Fibroblast of pulmonary artery (primary cell): Measurements from ENCODE around the gene USP31.

ENCODE experiments used
- DNase-seq: peaks from one replicate; pipeline ENCODE4 v3.0.0-alpha.2; 2010; ENCODE audit warnings: low read depth
- H3K4me3 ChIP-seq: replicated peaks from 2 replicates; pipeline ENCODE4 v1.5.1; 2011; ENCODE audit warnings: low read depth, mild to moderate bottlenecking, control low read depth, low read length, moderate library complexity
- TF ChIP-seq, protein P1 (sequence below): IDR thresholded peaks from 2 replicates; pipeline ENCODE4 v1.5.1; 2011; ENCODE audit warnings: mild to moderate bottlenecking, control low read depth, low read length, inconsistent platforms; ENCODE audit errors: missing control alignments

USP31 gene

DNA sequence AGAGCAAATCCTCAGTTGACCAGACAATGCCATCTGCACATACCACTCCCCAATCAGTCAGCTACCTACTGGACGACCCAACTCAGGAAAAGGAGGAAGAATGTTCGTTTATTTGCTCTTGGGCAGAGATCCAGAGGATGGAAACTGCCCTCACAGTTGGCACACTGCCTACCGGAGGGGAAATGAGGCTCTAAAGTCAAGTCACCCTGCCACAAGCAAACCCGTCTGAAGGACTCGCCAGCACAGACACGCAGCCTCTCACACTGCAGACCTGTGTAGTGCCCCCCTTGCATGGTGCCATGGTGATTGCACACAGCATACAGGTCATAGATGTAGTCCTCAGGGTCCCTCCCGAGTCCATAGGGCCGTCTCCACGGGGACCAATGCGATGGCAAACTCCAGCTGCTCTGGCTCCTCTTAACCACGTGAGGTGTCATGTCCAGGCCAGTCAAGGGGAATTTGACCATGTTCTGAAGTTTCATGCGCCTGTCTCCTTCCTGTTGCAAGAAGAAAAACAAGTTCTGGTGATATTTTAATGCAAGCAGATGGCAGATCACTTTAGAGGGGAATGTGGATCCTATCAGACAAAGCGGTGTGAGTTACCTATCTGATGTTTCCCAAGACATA lies 69.5 kb downstream of the USP31 start:
- no peak for DNase-seq
- H3K4me3 ChIP-seq, result no peak overlapping the region
- TF ChIP-seq, protein P1, sequence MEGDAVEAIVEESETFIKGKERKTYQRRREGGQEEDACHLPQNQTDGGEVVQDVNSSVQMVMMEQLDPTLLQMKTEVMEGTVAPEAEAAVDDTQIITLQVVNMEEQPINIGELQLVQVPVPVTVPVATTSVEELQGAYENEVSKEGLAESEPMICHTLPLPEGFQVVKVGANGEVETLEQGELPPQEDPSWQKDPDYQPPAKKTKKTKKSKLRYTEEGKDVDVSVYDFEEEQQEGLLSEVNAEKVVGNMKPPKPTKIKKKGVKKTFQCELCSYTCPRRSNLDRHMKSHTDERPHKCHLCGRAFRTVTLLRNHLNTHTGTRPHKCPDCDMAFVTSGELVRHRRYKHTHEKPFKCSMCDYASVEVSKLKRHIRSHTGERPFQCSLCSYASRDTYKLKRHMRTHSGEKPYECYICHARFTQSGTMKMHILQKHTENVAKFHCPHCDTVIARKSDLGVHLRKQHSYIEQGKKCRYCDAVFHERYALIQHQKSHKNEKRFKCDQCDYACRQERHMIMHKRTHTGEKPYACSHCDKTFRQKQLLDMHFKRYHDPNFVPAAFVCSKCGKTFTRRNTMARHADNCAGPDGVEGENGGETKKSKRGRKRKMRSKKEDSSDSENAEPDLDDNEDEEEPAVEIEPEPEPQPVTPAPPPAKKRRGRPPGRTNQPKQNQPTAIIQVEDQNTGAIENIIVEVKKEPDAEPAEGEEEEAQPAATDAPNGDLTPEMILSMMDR, result no peak

DNA sequence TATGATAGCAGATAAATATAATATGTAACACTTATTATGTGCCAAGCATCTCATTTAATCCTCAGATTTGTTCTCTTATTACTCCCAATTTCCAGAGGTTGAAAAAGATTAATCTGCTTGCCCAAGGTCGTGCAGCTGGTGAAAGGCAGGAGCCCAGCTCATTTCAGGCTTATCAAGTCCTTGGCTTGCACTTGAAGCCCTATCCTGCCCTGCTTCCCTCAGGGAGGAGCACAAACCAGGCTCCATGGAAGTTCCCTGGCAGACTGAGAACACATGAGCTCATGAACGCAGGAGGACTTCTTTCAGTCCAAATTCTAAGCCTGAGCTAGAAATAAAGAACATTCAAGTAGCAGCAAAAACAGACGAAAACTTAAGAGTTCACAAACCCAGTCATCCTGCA lies 74.8 kb downstream of the USP31 start:
- TF ChIP-seq, protein P1, result no peak
- DNase-seq, result no peak
- H3K4me3 ChIP-seq, result no peak overlapping the region

DNA sequence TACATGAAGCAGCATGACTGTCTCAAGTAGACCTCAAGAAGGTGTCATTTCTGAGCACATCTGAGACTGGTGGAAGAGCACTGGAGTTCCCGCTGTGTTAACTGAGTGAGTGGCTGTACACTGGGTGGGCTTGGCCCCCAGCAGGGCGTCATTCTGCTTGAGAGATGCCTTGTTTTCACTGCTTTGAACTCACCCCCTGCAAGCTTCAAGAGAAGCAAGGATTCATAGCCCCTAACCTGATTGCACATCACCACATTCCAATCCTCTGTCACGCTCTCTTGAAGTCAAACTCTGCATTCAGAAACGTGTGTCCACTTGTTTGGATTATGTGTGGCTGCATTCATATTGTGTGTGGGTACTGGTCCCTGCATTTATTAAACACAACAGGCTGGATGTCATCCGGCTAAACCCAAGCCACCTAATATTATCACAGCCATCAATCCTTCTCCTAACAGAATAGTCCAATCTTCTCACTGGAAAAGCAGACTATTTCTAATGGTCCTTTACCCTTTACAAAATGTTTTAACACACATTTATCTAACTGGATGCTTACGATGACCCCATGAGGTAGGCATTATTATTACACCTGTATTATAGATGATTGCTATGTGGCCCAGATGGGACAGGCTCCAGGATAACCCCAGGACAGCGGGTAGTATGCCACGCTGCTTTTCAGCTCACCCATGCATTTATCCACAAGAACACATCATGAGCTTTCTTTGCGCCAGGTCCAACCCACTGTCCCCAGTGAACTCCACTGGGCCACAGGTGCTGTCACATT lies 76.3 kb downstream of the USP31 start:
- H3K4me3 ChIP-seq, result no peak overlapping the region
- DNase-seq, result peak; percentile 17
- TF ChIP-seq, protein P1, result no peak

DNA sequence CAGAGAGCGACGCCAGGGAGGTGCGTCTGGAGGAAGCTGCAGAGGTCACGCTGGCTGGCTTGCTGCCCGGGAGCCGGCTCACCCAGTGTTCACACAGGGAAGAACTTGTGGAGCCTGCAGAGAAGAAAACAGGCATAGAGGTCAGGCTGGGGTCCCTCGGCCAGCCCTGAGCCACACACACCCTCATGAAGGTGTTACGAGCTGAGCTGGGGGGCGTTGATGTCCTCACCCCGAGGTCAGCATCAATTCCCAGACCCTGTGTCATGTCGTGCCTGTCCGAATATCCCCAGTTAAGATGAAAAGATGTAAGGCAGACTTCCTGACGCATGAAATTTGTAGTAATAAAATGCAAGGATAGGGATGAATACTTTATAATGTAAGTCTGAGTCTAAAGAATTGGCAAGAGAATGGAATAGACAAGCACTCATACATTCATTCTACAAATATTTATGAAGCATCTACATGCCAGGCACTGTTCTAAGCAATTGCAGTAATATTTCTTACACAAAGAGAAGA lies 77.1 kb downstream of the USP31 start:
- DNase-seq, result peak; percentile 77
- TF ChIP-seq, protein P1, result no peak
- H3K4me3 ChIP-seq, result no peak overlapping the region

DNA sequence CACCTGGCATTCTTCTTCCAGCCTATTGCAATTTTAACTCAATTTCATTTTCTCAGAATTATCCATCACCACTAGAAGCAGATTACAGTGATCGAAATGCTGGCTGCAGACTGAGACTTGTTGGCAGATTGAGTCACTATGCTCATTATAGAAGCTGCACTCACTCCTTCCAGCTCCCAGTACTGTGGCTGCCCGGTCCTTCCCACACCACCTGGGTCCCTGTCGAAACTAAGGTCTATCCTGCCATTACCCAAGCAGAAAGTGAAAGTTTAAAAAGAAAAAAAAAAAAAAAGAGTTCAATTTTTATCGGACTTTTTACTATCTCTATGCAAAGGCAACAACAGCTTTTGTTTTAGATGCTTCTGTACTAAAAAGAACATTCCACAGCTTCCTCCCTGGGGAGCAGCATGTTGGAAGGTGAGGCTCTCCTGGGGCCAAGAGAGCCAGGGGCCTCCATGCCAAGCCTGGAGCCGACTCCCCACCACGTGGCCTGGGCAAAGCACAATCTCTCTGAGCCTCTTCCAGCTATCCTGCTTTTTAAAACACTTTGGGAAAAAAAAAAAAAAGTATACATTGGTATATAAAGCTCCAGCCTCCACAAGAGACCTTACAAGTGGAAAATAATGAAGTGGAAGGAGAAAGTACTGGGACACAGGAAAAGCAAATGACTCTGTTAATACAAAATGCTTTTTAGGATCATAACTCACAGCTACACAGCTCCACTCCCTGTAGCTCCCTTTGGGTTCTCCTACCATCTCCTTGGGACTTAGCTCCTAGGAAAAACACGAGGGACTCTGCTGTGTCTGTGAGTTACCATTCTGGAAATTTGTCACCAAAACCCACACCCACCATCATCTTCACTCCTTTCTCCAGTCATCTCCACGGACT lies 77.8 kb downstream of the USP31 start:
- DNase-seq, result peak; percentile 41
- H3K4me3 ChIP-seq, result peak overlapping the region; percentile 8
- TF ChIP-seq, protein P1, result no peak

DNA sequence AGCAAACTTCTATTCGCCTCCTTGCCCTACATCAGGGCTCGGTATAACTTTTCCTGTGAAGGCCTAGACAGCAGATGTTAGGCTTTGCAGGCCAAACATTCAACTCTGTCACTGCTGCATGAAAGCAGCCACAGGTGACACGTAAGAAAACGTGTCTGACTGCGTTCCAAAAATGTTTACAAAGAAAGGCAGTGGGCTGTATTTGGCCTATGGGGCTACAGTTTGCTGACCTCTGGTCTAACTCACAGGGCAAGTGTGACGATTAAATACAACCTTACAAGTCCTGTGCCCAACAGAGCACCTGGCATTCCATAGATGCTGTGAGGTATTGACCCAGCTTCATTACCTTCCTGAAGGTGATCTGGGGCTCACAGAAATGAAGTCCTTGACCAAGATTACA lies 79.4 kb downstream of the USP31 start:
- TF ChIP-seq, protein P1, result no peak
- DNase-seq, result no peak
- H3K4me3 ChIP-seq, result no peak overlapping the region
